ENCODE data around the gene ST8SIA2. TPM values are rescaled to one million over a fixed set of nuclear protein-coding genes. Genes with fewer than 3 reads are reported as not detected.

ST8SIA2 gene
- total RNA-seq, 1 experiment from 2014 or later: not detected

GRCh38 chr15:92394309-92395097 is 822 bp downstream of the ST8SIA2 start:
- in situ Hi-C loops (cut with HindIII; ENCODE audit: low sequenced_read_pairs): no loop called here
- no peak for DNase-seq (ENCODE audit: low spot score)

GRCh38 chr15:92395098-92395635 is 1.5 kb downstream of the ST8SIA2 start:
- in situ Hi-C loops (cut with HindIII; ENCODE audit: low sequenced_read_pairs): no loop called here
- no peak for DNase-seq (ENCODE audit: low spot score)

GRCh38 chr15:92399271-92399950 is 5.7 kb downstream of the ST8SIA2 start:
- no peak for DNase-seq (ENCODE audit: low spot score)
- in situ Hi-C loops (cut with HindIII; ENCODE audit: low sequenced_read_pairs): no loop called here

GRCh38 chr15:92400573-92400972 is 6.9 kb downstream of the ST8SIA2 start:
- no peak for DNase-seq (ENCODE audit: low spot score)
- in situ Hi-C loops (cut with HindIII; ENCODE audit: low sequenced_read_pairs): no loop called here

GRCh38 chr15:92400980-92401787 is 7.5 kb downstream of the ST8SIA2 start:
- no peak for DNase-seq (ENCODE audit: low spot score)
- in situ Hi-C loops (cut with HindIII; ENCODE audit: low sequenced_read_pairs): no loop called here

- in situ Hi-C loops (cut with HindIII; ENCODE audit: low sequenced_read_pairs): no loop called here
- DNase-seq (ENCODE audit: low spot score): no peak
Measured at GRCh38 chr15:92402751-92403150, 9.1 kb downstream of the ST8SIA2 start.

GRCh38 chr15:92405942-92406341 is 12.3 kb downstream of the ST8SIA2 start:
- in situ Hi-C loops (cut with HindIII; ENCODE audit: low sequenced_read_pairs): no loop called here
- no peak for DNase-seq (ENCODE audit: low spot score)

- in situ Hi-C loops (cut with HindIII; ENCODE audit: low sequenced_read_pairs): no loop called here
- no peak for DNase-seq (ENCODE audit: low spot score)
Measured at GRCh38 chr15:92407321-92407720, 13.6 kb downstream of the ST8SIA2 start.

- in situ Hi-C loops (cut with HindIII; ENCODE audit: low sequenced_read_pairs): no loop called here
- DNase-seq (ENCODE audit: low spot score): no peak
Measured at GRCh38 chr15:92407916-92408315, 14.2 kb downstream of the ST8SIA2 start.

GRCh38 chr15:92409006-92409405 is 15.3 kb downstream of the ST8SIA2 start:
- DNase-seq (ENCODE audit: low spot score): no peak
- in situ Hi-C loops (cut with HindIII; ENCODE audit: low sequenced_read_pairs): no loop called here

- in situ Hi-C loops (cut with HindIII; ENCODE audit: low sequenced_read_pairs): no loop called here
- no peak for DNase-seq (ENCODE audit: low spot score)
Measured at GRCh38 chr15:92409521-92409920, 15.8 kb downstream of the ST8SIA2 start.

GRCh38 chr15:92410537-92410936 is 16.9 kb downstream of the ST8SIA2 start:
- no peak for DNase-seq (ENCODE audit: low spot score)
- in situ Hi-C loops (cut with HindIII; ENCODE audit: low sequenced_read_pairs): no loop called here

GRCh38 chr15:92411256-92411655 is 17.6 kb downstream of the ST8SIA2 start:
- in situ Hi-C loops (cut with HindIII; ENCODE audit: low sequenced_read_pairs): no loop called here
- DNase-seq (ENCODE audit: low spot score): no peak

- DNase-seq (ENCODE audit: low spot score): no peak
- in situ Hi-C loops (cut with HindIII; ENCODE audit: low sequenced_read_pairs): no loop called here
Measured at GRCh38 chr15:92413510-92413909, 19.8 kb downstream of the ST8SIA2 start.

- DNase-seq (ENCODE audit: low spot score): no peak
- in situ Hi-C loops (cut with HindIII; ENCODE audit: low sequenced_read_pairs): no loop called here
Measured at GRCh38 chr15:92415639-92416297, 22.1 kb downstream of the ST8SIA2 start.

- in situ Hi-C loops (cut with HindIII; ENCODE audit: low sequenced_read_pairs): no loop called here
- DNase-seq (ENCODE audit: low spot score): no peak
Measured at GRCh38 chr15:92416557-92416956, 22.9 kb downstream of the ST8SIA2 start.

- DNase-seq (ENCODE audit: low spot score): no peak
- in situ Hi-C loops (cut with HindIII; ENCODE audit: low sequenced_read_pairs): no loop called here
Measured at GRCh38 chr15:92417716-92418115, 24.0 kb downstream of the ST8SIA2 start.

GRCh38 chr15:92418864-92419263 is 25.2 kb downstream of the ST8SIA2 start:
- in situ Hi-C loops (cut with HindIII; ENCODE audit: low sequenced_read_pairs): no loop called here
- no peak for DNase-seq (ENCODE audit: low spot score)

- no peak for DNase-seq (ENCODE audit: low spot score)
- in situ Hi-C loops (cut with HindIII; ENCODE audit: low sequenced_read_pairs): no loop called here
Measured at GRCh38 chr15:92421976-92422375, 28.3 kb downstream of the ST8SIA2 start.
